HG03066 (cell line): ENCODE results near the gene SFT2D3.

ENCODE experiments used
- ATAC-seq: cut with Tn5 transposase; IDR thresholded peaks from one replicate; pipeline ENCODE4 v1.9.1; 2021; ENCODE audit warnings: low read depth; ENCODE audit not compliant: unreplicated experiment

Gene SFT2D3

DNA sequence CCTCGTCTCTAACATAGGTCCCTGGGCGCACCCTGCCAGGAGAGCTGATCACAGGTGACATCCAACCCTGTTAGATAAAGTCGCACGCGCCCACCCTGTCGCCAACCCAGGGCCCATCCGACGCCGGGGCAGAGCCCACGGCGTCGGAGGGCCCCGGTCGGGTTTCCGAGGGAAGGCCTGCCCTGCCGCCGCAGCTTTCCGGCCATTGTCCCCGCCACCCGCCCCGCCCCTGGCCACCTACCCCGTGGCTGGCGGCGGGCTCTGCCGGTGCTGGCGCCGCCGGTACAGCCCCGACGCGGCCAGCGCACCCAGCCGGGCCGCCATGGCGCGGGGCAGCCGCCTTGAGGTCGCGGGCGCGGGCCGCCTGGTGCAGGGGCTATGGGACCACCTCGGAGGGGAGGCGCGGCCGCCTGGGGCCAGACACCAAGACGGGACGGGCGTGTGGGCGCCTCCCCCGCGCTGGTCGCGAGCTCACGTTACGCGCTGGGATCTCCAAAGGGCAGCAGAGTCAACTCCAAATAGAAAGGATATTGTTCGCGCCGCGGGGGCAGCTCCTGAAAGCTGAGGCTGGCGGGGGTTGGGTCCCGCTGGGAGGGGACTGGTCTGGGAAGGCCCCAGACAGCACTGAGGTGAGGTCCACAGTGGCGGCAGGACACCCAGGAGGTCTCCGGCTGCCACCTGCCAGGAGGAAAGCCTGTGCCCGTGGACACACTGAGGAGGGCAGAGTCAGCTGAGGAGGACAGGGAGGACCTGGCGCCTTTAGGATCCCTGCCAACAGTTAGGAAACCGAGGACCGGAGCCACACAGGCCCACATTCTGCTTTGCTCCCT is 37.0 kb upstream of the SFT2D3 start:
- no peak for ATAC-seq

DNA sequence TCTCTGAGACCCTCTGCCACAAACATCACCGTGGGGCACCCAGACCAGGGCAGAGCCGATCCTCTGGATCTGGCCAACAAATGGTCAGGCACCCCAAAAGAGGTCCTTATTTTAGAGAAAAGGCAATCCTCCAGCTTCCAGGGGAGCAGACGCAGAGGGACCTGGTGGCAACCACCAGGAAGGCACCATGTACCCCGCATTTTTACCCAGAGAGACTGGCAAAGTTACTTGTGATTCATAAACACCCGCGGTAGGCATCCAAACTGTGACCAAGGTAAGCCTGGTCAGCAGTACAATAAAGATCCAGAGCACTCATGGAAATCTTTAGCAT is 36.4 kb upstream of the SFT2D3 start:
- no peak for ATAC-seq

DNA sequence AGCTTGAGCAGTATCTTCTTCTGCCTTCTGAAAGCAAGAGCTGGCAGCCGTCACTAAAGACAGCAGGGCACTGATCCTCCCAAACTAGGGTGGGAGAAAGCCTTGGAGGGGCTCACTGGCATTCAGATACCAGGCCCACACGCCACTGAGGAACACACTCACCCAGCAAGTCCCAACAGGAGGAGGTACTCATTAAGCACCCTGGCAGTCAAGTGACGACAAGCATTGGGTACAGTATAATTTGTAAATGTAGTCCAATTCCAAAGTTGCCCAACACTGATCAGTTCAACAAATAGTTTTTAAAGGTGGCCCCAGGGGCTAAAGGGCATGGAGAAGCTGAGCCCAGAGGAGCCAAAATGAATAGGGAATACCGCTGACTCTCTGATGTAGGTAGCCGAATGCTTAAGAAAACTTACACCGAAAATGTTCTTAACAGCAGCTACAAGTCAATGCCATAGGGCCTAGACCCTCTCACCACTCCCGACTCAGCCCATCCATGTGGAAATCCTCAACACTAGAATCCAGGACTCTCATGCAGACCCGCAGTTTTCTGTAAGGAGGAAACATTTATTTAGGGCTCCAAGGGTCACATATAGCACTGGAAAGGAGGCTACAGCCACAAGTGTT is 35.9 kb upstream of the SFT2D3 start:
- ATAC-seq: no peak

DNA sequence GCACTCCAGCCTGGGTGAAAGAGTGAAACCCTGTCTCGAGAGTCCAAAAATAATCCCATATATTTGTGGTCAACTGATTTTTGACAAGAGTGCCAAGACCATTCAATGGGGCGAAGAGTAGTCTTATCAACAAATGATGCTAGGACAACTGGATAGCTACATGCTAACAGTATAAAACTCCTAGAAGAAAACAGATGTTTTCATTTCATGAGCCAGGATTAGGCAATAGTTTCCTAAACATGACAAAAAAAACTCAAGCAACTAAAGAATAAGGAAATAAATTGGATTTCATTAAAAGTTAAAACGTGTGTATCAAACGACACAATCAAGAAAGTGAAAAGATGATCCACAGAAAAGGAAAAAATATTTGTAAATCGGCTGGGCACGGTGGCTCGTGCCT is 32.2 kb upstream of the SFT2D3 start:
- no peak for ATAC-seq

DNA sequence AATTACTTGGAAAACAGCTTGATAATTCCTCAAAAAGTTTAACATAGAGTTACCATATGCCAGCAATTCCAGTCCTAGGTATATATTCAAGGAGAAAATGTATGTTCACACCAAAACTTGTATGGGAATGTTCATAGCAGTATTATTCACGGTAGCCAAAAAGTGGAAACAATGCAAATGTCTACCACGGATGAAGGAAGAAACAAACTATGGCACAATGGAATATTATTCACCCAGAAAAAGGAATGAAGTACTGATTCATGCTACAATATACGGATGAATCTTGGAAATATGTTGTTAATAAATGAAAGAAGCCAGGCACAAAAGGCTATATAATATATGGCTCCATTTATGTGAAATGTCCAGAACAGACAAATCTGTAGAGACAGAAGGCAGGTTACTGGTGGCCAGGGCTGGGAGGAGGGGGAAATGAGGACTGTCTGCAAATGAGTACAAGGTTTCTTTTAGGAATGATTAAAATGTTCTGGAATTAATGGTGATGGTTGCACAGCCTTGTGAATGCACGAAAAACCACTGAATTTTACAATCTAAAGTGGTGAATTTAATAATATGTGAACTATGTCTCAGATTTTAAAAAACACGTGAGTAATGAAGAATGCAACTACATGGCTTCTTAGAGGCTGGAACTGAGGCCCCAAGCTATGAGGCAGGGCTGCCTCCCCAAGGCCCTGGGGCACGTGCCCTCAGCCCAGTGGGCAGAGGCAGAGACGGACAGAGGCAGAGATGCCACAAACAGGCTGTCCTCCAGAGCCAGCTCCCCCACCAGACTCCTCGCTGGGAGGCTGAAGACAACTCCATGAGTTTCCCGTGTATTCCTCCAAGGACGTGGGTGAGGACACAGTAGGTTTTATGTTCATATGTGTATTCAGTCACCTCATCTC is 31.0 kb upstream of the SFT2D3 start:
- no peak for ATAC-seq

DNA sequence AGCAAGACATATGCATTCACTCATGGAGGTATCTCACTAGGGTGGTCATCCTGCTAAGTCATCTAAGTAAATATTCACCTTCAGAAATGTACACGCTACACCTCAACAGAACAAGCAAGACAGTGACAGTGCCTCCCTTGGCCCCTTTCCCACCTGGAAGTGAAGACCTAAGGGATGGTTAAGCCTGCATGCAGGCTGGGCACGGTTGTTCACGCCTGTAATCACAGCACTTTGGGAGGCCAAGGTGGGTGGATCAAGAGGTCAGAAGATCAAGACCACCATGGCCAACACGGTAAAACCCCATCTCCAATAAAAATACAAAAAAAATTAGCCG is 30.4 kb upstream of the SFT2D3 start:
- no peak for ATAC-seq

DNA sequence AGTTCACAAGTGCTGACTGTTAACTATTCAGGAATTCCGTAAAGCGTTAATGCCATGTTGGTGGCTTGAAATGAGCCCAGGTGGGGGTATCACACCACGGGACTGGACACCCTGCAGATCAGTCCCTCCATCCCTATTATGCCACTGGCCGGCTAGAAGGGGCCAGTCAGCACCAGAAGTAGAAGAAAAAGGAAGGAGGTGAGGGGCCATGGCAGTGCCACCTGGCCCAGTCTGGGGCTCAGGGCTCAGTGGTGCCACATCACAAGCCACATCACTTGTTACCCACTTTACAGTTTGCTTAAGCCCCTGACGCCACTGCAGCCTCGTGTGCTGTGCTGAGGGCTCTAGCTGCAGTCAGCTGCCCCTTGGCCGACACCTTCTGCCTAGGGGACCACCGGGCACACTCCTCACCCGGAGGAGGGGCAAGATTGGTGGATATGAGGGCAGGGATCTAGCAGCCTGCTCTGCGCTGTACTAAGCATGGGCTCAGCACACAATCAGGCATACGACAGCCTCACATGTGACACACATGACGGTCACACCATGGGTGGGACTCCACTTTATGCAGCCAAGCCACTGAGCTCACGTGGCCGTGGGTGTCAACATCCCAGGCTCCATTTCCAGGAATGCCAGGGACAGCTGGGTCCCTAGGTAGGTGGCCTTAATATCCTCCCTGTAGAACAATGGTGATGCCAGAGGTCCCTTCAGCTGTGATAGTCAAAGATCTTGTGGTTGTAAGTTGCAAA is 29.6 kb upstream of the SFT2D3 start:
- no peak for ATAC-seq

DNA sequence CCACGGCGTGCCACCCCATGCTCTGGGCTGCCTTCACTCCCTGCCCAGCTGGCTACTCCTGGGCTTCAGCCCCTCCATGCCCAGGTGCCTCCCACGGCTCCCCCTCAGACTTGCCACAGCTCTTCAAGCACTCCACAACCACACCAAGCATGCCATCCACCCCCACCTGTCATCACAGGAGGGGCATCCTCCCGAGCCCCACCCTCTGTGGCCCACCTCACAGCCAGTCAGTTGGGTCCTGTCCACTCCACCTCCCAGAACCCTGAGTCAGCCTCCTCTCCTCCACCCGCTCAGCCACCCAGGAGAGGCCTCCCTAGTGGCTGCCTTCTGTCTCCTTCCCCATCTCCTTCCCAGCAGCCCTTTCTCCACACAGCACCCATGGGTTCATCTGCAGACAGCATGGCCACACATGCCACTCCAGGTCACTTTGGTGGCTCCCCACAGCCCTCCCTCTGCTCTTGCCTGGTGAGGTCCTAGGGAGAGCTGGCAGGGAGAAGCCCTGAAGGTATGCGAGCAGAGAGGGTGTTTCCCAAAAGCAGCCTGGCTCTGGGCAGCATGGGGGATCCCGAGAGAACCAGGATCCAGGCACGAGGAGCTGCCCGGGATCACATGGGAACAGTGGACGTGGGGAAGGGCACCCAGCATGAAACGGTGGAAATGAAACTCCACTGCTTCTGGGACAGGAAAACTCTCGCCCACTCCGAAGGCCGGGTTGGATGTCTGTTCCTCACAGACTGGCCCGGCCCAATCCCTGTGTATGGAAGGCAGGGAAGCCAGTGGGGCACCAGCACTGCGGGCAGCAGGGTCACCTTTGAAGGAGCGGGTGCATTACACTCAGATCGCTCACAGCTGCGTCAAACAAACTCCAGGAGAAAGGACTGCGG is 28.7 kb upstream of the SFT2D3 start:
- no peak for ATAC-seq

DNA sequence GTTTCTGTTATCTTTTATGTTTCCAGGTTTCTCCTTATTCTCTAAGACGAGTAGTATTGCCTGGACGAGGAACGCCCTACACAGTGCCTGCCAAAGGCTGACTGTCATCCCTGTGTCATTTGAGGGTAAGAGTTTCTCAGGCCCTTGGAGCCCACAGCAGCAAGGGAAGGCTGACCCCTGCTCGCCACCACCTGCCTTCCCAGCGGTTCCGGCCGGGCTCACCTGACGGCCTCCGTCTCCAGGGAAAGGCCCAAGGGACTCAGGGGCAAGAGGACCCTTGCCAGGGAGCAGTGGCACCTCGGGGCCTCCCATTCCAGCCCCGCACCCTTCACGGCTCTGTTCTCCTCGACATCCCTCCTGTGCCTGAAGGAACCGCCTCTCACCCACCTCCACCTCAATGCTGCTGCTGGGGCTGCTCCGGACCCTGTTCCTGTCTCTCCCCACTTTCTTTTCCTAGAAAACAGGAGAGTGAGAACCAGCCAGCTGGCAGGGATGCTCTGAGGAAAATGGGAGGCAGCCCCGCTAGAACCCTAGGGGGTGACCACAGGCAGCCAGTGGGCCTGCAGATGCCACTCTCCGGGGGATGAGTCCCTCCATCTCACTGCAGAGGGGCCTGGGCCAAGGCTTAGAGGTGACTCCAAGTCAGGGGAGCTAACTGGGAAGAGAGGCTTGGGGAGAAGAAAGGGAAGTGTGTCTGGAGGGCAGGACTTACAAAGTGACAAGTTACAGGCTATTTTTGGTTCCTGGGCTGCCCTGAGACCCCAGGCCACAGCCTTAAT is 27.8 kb upstream of the SFT2D3 start:
- no peak for ATAC-seq

DNA sequence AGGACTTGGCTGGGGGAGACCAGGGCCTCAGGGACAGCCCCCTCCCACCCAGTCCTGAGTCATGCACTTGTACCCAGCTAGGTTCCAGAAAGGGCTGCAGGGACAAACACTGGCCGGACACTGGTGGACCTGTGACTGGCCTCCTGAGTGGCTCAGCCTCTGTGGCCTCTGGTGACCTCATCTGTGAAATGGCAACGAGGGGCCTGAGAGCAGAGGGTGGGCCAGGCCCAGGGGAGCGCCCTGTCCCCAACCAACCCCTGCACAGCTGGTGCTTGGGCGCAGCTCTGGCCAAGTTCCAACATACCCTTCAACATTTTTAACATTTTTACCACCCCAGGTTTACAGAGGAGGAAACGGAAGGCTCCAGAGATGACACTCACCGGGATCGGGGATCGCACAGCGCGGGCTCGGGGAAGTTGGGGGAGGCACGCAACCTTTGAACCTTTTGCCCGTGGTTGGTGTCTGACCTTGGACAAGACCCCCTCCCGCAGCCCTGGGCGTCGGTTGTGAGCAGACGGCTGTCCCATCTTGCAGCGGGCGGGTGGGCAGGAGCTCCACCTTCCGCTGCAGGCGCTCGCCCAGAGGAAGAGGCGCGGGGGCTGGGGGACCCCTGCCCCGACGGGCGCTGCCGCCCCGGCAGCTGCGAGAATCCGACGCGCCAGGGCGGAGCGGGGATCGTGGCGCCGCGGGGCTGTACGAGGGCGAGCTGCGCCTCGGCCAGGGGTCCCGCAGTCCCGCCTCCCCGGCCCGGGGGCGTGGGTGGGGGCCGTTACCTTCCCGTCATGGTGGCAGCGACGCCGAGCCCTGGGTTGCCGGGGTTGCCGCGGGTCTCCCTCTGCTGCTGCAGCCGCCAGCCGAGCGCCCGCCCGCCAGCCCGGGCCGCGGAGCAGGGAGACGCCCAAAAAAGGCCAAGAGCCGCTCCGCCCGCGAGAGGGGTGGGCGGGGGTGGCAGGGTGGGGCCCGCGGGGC is 26.8 kb upstream of the SFT2D3 start:
- no peak for ATAC-seq

DNA sequence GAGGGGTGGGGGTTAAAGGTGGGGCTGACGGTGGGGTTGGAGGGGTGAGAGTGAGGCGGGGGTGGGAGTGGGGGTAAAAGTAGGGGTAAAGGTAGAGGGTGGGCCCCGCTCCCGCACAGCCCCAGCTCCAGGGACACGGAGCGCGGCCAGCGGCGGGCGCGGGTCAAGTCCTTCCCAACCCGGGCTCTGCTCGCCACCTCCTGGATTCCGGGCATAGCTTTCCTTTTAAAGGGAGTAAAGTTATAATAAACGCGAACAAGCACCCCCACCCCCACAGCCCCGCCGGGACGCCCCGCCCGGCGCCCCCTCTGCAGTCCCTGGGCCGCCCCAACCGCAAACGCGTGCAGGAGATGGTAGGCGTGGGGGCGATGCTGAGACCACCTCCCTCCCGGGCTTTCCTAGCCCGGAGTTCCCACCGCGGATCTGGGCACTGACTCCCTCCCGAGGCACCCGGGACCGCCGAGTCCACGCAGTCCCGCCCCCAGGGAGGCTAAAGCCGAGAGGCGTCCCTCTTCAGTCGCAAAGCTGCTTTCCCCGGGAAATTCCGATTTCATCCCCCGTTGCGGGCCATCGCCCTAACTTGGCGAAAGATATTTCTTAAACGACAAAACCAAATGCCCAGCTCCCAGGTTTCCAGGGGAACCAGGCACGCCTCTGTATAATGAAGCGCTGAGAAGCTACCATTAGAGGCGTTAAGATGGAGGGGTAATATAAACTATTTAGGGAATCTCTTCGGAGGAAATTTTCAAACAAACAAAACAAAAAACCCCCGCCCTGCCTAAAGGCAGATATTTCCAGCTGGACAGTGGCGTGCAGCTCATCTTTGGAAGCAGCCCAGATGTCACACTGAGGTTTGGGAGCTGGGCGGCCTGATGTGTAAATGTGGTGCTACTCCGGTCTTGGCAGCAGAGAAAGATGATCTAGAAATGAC is 25.7 kb upstream of the SFT2D3 start, which contains the start of gene LIMS2:
Gene LIMS2, minus strand, starts transcription at position 200 of the 931 bp plus-strand sequence. CDS start 506 bp downstream, outside the sequence.
- no peak for ATAC-seq

DNA sequence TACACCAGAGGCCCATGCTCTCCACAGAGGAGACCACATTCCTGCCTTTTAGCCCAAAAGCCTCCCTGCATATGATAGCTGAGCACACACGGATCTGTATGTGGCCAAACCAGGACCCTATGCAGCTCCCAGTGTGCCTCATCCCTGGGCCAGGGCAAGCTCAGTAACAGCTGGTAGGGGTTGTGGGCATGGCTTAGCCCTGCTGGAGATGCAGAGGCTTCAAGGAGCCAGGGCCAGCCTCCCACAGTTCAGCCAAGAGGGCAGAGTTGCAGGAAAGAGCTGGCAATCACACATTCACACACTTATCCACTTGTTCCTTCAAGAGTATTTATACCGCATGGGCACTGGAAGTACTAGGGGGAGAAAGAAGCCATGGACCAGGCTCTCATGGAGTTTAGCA is 24.4 kb upstream of the SFT2D3 start:
- no peak for ATAC-seq

DNA sequence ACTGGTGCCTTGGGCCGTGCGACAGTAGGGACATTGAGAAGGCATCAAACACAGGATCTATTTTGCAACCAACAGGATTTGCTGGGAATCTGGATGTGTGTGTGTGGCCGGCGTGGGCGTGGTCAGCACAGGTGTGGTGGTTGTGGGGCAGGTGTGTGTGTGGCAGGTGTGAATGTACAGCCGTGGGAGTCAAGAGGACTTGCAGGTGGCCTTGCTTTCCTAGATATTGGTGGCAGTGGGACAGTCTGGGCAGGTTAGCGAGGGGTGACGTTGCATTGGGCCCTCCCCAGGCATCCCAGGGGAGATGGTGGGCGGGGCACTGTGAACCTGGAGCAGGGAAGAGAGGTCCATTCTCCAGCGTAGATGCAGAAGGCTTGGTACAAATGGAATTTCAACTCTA is 22.8 kb upstream of the SFT2D3 start:
- ATAC-seq: no peak

DNA sequence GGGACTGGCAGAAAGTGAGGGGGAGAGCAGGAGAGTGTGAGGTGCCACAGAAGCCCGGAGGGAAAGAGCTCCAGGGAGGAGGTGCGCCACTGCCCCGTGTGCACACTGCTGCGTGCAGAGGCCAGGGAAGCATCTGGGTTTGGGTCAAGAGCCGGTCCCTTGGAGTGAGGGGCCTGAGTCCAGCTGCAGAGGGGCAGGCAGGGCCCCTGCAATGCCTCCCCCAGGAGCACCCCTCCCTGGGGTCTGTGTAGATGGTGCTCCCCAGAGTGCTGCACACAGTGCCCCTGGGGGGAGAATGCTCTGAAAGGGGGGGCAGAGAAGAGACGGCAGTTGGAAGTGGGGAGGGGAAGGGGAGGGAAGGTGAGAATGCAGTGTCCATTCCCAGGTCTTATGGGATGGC is 22.3 kb upstream of the SFT2D3 start:
- no peak for ATAC-seq

DNA sequence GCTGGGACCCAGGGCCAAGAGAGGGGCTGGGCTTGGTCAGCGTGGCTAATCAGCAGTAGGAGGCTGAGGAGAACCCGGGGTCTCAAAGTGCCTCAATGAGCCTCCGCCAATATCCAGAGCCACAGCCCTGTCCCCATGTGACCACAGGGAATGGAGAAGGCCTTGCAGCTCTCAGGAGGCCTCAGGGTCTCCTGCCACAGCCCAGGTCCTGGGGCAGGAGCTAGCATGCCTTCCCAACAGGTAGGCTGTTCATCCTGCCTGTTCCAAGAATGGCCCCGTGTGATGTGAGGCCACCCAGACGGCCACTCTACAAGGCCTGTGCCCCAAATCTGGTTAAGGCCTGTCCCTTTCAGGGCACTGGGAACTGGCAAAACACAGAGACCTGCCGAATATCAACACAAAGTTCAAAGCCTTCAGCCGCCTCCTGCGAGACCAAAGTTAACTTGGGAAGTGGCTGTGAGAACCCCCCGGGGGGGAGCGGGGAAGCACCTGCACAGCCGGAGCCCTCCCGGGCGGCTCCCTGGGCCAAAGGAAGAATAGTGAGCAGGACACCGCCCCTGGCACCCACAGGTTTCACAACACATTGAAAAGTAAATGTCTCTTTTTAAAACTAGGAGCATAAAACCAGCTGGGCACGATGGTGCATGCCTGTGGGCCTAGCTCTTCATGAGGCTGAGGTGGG is 21.5 kb upstream of the SFT2D3 start:
- no peak for ATAC-seq

DNA sequence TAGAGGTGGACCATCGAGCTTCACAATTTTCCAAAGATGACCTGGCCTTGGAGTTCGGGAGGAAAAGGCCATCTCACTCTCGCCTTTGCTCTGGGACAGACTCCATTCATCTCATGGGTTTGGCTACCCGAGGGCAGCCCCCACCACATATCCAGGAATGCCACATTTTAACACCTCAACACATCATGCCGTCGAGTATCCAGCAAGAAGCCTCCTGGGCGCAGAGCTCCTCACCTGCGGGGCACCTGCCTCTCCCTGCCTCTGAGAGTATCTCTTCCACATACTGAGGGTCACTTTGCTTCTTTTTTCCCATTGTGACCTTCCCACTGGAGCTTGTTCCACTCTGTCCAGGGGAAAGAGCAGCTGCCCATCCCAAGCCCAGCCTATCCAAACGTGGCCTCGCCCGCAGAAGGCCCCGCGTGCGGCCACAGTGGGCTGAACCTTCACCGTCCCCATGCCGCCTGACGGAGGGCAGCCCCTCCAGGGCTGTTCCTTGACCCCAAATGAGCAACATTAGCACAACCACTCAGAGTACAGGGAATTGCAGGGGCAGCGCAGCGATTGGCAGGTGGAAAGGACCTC is 20.5 kb upstream of the SFT2D3 start:
- no peak for ATAC-seq
